ENCODE measurements around the gene HJURP.

Gene HJURP

DNA sequence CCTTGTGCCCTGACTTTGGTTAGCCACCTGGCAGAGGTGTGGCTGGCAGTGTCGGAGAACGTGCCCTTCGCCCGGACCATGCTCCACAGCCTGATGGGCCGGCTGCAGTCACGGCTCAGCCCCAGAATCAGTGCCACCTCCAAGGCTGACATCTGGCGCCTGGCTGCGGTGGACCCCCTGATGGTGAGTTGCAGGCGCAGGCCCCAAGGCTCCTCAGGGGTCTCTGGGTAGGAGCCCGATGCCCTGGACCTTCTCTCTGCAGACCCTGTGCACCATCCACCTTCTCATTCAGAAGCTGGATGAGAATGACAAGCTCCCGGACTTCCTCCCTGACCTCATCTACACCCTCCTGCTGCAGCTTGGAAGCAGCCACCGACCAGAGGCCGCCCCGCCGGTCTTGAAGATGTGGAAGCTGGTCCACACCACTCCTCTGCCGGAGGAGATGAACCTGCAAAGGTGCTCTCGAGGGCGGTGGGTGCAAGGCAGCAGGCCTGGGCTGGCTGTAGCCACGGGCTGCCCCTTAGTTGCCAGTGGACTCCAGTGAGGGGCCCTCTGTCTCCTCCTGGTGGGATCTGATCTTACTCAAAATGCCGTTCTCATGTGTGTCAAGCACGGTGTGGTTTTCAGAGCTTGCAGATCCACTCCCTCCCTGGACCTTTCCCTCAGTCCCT lies 32.1 kb downstream of the HJURP start:
- POLR2A ChIA-PET (ENCODE audit: low non-redundant PET) = no interaction called here
- DNase-seq (ENCODE audit: low spot score) = no peak
- CTCF ChIA-PET = interaction anchor here (0.7 kb wide), 1 partner anchor 1208 kb away, joined by 3 read pairs; no protein-coding TSS in a partner anchor

DNA sequence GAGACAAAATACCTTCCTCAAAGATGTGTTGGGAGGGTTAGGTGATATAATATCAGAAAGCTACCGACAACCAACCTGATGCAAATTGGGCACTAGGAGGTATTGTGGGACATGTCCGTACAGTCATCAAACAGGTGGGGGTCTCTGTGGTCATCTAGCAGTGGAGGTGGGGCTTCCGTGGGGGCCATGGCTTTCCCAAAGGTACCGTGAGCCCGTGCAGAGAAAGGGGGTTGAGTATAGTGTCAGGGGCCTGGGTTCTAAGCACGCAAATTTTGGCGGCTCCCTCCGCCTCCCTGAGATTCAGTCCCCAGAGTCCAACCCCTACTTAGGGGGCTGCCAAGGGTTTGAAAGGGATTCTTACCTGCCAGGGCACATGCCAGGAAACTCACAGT lies 32.6 kb downstream of the HJURP start:
- ChIA-PET POLR2A (ENCODE audit: low non-redundant PET) (no interaction called here), CTCF (no interaction called here)
- no peak overlapping the region for H3K27ac ChIP-seq
- DNase-seq (ENCODE audit: low spot score) = no peak
- TF ChIP-seq, protein P1, sequence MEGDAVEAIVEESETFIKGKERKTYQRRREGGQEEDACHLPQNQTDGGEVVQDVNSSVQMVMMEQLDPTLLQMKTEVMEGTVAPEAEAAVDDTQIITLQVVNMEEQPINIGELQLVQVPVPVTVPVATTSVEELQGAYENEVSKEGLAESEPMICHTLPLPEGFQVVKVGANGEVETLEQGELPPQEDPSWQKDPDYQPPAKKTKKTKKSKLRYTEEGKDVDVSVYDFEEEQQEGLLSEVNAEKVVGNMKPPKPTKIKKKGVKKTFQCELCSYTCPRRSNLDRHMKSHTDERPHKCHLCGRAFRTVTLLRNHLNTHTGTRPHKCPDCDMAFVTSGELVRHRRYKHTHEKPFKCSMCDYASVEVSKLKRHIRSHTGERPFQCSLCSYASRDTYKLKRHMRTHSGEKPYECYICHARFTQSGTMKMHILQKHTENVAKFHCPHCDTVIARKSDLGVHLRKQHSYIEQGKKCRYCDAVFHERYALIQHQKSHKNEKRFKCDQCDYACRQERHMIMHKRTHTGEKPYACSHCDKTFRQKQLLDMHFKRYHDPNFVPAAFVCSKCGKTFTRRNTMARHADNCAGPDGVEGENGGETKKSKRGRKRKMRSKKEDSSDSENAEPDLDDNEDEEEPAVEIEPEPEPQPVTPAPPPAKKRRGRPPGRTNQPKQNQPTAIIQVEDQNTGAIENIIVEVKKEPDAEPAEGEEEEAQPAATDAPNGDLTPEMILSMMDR (conservative IDR thresholded peaks at IDR 0.05; ENCODE audit: low read depth) = no peak

More for the DNA sequence above, 32.1 kb downstream of the HJURP start:
- no peak overlapping the region for H3K27ac ChIP-seq
- TF ChIP-seq, protein P1 (conservative IDR thresholded peaks at IDR 0.05; ENCODE audit: low read depth) = no peak

DNA sequence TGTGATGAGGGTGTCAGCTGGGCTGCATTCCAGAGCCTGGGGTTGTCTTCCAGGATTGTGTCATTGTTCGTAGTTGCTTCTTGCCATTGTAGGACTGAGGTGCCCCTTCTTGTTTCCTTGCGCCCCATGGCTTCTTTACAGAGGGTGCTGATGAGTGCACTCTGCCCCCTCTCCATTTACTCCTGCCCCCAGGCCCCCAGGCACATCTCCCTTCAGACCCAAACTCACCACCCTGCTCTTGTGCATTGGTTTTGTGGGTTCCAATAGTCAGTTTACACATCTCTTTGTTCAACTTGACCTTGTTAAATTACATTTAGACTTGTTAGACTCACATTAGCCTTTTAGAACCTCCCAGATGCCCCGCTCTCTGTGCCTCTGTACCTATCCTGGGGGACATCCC lies 33.1 kb downstream of the HJURP start:
- POLR2A ChIA-PET (ENCODE audit: low non-redundant PET) = no interaction called here
- CTCF ChIA-PET = no interaction called here
- no peak for DNase-seq (ENCODE audit: low spot score)
- H3K27ac ChIP-seq = no peak overlapping the region
- TF ChIP-seq, protein P1 (conservative IDR thresholded peaks at IDR 0.05; ENCODE audit: low read depth) = no peak

DNA sequence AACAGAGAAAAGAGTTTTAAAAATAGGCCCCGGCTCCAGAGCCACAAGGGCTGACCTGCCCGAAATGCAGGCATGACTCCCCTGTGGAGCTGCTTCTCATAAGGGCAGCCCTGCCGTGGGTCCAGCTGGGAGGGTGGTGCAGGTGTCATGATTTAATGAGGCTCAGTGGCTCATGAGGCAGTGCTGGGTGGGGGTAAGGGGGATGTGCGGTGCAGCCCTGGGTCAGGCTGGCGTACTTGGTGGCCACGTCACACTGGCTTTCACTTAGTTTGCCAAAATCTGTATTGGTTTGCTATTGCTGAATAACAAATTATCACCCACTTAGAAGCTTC lies 33.6 kb downstream of the HJURP start:
- TF ChIP-seq, protein P1 (conservative IDR thresholded peaks at IDR 0.05; ENCODE audit: low read depth) = no peak
- ChIA-PET CTCF (interaction anchor here (0.6 kb wide), 1 partner anchor 448 kb away, joined by 3 read pairs; no protein-coding TSS in a partner anchor), POLR2A (ENCODE audit: low non-redundant PET) (no interaction called here)
- DNase-seq (ENCODE audit: low spot score) = no peak
- H3K27ac ChIP-seq = no peak overlapping the region

DNA sequence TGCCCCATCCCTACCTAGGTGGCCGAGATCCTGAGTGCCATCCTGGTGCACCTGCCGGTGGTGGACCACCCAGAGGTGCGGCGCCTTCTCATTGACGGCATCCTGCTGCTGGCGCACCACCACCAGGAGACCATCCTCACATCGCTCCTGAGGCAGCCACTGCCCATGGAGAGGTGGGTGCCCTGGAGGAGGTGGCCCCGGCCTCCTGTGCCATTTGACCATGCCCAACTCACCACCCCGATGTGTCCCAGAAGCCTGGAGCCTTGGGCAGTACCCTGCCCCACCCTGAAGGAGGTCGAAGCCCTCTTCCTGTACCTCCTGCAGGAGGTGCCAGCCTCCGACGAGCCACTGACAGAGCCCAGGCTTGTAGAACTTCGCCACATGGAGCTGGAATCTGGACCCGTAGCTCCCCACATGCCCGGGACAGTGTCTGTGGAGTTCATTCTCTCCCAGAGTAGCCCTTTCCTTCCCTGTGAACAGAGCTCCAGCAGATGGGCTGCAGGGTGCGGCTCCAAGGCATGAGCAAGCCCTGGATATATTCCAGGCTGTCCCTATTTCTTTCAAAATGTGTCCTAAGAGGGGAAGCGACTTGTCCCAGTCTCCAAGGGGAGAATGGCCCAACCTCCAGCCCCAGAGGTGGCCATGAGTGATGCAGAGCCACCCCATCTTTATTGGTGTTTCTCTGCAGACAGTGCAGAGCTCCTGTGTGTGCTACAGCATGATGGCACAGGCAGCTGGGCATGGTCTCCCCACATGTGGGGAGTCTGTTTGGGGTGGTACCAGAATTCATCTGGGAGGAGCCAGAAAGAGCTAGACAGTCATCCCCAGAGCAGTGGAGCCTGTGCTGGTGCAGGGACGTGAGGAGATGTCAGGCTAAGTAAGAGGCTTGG lies 34.2 kb downstream of the HJURP start:
- no peak overlapping the region for H3K27ac ChIP-seq
- CTCF ChIA-PET = interaction anchor here (0.6 kb wide), 1 partner anchor 449 kb away, joined by 3 read pairs; no protein-coding TSS in a partner anchor
- no peak for DNase-seq (ENCODE audit: low spot score)
- POLR2A ChIA-PET (ENCODE audit: low non-redundant PET) = no interaction called here
- TF ChIP-seq, protein P1 (conservative IDR thresholded peaks at IDR 0.05; ENCODE audit: low read depth) = no peak

DNA sequence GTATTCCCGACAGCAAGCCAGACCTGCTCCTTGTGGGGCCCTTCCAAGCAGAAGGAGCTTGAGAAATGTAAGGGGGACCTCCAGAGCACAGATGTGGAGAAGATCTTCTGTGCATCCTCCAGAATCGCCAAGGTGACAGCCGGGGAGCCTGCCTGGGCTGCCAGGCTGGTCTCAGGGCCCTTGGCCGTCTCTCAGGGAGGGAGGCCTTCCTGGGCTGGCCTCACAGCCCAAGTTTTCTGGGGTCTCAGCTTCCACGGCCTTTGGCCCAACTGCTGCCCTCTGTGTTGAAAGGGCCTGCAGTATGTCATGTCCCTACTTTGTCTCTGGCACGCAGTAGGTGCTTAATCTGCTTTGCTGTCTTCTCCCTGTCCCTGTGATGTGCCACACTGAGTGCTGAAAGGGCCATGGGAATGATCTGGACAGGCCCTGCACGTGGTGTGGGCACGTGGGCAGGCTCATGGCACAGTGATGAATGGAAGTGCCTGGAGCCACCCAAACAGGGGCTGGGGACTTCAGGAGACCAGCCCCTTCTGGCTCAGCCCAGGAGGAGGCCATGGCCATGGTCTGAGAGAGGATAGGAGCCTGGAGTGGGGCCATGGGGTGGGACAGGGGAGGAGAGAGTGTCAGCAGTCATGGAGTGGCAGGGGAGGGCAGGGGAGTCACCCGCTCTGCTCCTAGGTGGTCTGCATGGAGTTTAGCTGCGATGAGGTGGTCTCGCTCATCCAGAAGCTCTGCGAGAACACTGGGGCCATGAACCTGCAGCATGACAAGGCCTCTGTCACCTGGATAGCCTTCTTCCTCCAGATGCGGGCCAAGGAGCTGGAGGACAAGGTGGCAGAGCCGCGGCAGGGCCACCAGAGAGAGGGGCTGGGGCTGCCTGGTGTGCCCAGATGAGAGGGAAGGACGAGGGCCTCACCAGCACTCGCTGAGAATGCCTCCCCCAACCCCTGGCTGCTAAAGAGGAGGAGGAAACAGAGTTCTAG lies 35.4 kb downstream of the HJURP start:
- no peak overlapping the region for H3K27ac ChIP-seq
- CTCF ChIA-PET = no interaction called here
- TF ChIP-seq, protein P1 (conservative IDR thresholded peaks at IDR 0.05; ENCODE audit: low read depth) = no peak
- DNase-seq (ENCODE audit: low spot score) = no peak
- POLR2A ChIA-PET (ENCODE audit: low non-redundant PET) = no interaction called here
